GM18907 (cell line): ENCODE measurements around the gene GPATCH8.

Experiments
- ATAC-seq: cut with Tn5 transposase; IDR thresholded peaks from one replicate; pipeline ENCODE4 v1.9.1; 2021; ENCODE audit warnings: mild to moderate bottlenecking, moderate library complexity; ENCODE audit not compliant: unreplicated experiment

Gene GPATCH8

DNA sequence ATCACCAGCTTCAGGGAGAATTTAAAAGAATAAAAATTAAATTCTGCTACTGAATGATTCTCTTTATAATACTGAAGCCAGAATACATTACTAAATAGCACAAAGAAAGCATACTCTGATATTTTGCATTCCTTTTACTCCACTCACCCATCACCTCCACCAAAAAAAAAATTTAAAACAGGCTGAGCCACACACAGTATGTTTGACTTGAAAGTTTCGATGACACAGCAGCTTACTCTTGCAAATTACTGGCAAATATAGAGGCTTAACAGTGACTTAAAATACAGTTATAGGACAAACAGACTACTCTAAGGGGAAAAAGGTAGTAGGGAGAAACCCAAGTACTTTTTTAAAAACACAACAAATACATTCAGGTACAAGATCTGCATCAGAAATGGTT, 39.2 kb downstream of the GPATCH8 start:
- ATAC-seq = no peak

DNA sequence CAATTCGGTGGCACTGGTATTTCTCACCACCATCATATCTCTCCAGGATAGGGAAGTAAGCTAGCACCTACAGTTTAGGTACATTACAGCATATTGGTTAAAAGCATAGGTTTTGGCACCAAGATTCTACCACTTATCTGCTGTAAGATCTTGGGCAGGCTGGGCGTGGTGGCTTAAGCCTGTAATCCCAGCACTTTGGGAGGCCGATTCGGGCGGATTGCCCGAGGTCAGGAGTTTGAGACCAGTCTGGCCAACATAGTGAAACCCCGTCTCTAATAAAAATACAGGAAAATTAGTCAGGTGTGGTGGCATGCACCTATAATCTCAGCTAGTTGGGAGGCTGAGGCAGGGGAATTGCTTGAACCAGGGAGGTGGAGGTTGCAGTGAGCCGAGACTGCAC, 51.4 kb downstream of the GPATCH8 start:
- no peak for ATAC-seq

DNA sequence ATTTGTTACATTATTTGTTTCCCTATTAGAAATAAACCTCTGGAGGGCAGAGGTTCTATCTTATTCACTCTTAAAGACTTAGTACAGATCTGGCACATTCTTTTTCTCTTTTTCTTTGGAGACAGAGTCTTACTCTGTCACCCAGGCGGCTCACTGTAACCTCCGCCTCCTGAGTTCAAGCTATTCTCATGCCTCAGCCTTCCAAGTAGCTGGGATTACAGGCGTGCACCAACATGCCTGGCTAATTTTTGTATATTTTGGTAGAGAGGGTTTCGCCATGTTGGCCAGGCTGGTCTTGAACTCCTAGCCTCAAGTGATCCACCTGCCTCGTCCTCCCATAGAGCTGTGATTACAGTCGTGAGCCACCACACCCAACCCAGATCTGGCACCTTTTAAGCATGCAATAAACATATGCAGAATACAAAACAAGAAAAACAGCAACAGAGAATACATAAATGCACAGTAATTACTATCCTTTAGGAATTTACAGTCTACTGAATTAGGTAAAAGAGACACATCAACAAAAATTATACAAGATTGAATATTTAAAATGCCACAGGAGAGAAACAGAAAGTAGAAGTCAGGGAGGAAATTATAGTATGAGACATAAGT, 52.1 kb downstream of the GPATCH8 start:
- no peak for ATAC-seq

DNA sequence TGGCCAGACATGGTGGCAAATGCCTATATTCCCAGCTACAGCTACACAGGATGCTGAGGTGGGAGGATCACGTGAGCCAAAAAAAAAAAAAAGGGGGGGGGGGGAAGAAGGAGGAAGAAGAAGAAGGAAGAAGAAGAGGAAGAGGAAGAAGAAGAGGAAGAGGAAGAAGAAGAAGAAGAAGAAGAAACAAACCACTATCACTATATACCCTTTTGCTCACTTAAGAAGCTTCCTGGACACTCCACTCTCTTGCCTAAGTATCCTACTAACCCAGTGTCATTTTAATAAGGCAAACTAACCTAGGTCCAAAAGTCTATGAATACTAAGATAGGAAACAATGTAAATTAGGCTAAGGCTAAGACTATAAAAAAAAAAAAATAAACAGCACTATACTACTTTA, 54.8 kb downstream of the GPATCH8 start:
- no peak for ATAC-seq

DNA sequence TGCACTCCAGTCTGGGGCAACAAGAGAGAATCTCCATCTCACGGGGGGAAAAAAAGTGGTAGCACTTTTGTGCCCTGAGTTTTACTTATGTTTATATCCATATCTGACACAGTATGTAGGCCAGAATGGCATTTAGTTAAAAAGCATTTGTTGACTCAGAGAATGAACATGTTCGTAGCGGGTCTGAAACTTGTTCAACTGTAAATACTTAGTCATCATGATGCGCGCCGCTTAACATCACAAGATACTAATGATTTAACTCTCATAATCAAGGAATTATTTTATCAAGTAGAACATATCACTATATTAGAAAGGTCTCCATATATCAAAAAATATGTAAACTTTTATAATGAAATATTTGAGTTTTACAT, 58.5 kb downstream of the GPATCH8 start:
- ATAC-seq = no peak

DNA sequence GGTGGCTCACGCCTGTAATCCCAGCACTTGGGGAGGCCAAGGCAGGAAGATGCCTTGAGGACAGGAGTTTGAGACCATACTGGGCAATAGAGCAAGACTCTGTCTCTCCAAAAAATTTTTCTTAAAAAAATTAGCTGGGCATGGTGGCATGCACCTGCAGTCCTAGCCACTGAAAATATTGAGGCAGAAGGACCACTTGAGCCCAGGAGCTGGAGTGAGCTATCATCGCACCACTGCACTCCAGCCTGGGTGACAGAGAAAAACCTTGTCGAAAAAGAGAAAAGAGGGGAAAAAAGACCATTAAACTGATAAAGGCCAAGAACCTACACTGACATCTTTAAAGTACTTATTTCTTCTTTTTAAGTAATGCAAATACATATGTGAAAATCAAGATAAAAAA, 60.4 kb downstream of the GPATCH8 start:
- no peak for ATAC-seq

DNA sequence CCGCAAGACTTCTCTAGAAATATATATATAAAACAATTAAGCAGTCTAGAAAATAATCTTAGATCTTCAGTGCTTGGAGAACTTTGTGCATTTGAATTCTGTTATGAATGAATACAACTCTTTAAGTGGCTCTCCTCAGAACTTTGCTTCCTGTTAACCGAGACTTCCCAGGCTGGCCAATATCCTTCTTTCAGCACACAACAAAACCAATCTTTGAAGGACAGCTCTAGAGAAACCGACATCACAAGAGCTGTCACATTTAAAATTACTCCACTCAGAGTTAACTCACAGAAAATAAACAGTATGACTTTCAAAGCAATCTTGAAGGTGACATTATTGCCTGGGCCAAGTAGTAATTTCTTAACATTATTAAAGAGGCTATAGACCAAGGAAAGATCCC, 64.0 kb downstream of the GPATCH8 start:
- no peak for ATAC-seq

DNA sequence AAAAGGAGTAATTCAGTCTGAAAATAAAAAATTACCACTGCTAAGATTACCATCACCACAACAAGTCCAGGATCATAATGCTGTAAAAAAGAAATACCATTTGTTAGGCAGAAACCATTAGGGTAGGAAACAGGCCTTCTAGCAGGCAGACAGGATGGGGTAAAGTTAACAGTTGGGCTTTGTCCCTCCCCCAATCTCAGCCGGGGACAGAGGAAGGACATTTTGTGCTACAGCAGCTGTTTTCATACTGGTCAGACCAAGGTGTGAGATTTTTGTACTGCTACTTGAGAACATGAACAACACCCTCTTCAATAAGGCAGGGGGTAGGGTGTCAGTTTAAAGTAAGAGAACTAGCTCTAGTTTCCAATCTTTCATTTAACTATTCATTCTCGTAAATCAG, 64.6 kb downstream of the GPATCH8 start:
- ATAC-seq = no peak

DNA sequence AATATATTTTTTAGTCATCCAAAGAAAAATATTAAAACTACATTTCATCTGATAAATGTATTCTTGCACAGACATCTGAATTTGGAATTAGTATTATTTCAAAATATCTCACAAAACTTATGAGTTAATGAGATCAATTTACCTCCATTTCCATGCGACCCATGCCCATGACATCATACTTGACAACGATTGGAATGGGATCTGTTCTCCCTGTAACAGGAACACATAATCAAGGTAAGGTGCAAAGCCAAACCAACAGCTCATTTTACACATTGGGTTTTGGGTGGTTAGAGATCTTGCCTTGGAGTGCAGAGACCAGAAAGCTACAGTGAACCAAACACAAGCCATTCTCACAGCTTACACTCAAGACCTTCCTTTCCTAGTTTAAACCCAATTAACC, 66.9 kb downstream of the GPATCH8 start:
- no peak for ATAC-seq

DNA sequence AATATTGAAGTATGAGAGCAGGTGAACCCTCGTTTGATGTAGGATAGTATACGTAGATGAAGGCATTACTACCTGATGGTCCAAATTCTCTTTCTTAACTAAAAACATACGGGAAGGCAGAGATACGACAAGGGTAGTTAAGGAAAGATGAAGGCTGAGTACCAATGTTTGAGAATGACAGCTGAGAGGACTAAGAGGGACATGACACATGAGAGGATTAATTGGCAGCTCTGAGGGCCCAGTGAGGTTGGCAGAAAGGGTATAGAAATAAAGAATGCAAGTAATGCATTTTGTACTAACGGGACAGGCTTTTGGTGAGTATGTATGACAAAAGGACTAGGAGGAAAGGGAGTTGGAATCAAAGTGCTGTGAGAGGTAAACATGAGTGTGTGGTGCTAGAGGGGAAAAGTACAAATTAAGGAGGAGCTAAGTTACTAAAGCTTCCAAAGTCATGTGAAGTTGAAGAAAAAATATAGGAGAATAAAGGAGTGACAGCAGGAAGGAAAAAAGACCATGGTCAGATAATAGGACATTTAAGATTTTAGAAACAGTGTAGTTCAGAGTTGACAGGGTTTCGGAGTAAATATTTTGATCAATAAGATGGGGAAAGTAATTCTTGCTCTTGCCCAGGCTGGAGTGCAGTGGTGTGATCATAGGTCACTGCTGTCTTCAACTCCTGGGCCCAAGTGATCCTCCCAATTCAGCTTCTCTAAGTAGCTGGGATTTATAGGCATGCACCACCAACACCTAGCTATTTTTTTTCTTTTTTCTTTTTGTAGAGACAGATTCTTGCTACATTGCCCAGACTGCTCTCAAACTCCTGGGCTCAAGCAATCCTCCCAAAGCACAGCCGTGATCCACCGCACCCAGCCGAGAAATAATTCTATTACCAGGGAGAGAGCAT, 70.7 kb downstream of the GPATCH8 start:
- ATAC-seq = no peak

DNA sequence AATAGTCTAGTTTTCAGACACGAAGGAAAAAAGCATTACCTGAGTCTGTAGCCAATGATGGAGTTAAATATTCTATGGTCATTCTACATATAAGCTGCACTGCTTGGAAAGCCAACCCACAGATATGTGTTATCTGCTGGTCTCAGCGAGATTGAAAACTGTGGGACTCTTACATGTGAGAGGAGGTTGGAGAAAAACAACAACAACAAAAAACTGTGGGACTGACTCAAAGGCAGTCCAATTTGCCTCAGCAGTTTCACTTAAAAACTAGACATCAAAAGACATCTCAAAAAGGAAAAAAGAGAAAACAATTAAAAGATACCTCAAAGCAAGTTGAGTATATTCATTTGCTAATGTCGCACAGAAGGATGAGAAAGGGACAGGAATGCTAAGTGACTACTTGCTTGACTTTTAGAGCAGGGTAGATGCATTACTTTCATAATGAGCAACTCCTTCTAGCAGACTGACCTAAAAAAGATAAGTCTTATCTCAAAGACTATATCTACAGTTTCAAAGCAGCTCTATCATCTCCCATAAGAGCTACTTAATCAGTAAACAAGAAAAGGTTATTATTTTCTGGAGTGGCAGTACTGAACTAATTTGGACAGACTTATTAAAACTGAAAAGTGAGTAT, 78.3 kb downstream of the GPATCH8 start:
- no peak for ATAC-seq

DNA sequence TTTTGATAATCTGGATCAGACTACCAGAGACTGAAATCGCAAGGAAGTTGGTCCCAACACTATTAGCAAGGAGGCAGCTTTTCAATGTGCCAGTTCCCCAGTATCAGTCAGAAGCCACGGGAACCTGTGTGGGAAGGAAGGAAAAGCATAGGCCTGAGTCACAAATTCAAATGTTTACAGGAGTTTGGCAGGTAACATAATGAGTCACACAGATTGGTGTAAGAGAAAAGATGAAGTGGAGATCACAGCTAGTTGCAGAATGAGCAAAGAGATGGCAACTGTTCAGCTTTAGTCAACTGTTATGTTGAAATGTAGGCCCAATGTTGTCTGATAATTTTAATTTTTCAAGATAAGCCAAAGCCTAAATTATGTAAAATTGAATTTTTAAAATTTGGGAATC, 85.7 kb downstream of the GPATCH8 start:
- ATAC-seq = no peak

DNA sequence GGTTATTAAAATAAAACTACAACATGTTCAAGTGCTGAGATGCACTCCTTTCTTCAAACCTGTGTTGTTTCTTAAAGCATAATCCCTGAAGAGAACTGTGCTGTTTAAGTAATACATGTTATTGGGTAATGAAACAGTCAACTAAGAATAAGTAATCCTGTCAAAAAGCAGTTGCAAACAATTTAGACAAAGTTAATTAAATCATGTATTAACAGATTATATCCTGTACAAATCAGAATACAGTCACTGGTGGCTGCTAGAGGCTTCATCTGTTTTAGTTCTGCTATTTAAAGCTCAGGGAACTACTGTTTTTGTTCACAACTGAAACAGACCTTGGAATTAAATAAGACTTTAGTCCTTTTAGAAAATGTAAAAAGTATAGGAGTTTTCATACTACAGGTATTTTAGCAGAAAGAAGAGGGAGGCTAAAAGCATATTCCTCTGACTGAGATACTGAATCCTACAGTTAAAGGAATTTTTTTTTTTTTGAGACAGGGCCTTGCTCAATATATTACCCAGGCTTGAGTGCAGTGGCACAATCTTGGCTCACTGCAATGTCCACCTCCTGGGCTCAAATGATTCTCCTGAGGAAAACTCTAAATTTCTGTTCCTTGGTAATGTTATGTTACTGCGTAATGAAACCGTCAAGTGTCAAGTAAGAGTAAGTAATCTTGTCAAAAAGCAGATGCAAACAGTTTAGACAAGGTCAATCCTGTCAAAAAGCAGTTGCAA, 86.5 kb downstream of the GPATCH8 start:
- ATAC-seq = no peak

DNA sequence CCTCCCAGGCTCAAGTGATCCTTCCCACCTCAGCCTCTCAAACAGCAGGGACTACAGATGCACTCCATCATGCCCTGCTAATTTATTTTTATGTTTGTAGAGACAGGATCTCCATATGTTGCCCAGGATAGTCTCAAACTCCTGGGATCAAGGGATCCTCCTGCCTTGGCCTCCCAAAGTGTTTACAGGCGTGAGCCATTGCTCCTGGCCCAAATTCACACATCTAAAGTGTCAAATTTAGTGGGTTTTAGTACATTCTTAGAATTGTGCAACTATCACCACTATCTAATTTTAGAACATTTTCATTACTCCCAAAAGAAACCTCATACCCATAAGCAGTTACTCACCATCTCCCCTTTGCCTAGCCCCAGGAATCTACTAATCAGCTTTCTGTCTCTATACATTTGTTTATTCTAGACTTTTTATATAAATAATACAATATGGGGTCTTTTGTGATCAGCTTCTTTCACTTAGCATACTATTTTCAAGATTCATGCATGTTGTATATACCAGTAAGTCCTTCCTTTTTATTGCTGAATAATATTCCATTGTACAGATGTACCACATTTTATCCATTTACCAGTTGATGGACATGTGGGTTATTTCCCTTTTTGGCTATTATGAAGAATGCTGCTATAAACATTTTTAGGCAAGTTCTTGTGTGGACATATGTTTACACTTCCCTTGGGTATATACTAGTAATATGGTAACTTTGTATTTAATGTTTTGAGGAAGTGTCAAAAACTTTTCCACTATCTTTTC, 88.6 kb downstream of the GPATCH8 start:
- ATAC-seq = no peak

DNA sequence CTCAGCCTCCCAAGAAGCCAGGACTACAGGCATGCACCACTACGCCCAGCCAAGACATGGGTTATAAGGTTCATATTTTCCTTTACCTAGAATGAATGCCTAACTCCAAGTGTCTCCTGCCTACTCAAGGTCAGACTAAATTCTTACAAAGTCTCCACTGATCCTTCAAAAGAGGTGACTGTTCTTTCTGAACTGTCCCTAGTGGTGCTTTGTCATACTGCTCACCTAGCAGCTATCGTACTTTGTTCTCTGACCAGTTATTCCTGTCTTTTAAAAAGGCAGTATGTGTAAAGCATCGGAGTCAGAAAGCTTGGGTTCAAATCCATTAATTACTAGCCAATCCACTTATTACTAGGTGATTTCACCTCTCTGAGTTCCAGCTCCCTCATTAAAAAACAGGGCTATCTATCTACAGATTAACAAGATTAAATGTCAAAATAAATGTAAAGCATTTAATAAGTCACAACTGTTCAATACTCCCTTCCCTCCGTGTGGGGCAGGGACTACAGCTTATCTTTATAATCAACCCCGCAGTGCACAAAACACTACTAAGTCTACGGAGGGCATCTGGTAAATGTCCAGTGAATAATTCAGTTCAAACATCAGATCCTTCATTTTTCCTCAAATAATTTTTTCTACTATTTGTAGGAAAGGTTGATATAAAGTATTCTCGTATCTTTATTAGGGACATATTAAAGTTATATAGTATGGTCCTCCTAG, 93.7 kb downstream of the GPATCH8 start:
- no peak for ATAC-seq

DNA sequence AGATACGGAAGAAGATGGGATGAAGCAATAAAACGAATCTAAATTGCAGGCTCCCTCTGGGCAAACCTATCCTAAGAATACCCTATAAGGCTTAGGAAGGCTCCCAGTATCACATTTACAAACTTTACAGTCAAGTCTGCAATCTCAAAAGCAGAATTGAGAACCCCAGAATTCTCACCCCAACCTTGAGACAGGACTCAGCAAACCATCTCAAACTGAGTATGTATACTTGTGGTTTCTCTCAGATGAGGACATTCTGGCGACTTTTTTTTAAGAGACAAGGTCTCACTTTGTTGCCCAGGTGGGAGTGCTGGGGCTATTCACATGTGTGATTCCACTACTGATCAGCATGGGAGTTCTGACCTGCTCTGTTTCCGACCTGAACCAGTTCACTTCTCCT, 94.4 kb downstream of the GPATCH8 start:
- no peak for ATAC-seq

DNA sequence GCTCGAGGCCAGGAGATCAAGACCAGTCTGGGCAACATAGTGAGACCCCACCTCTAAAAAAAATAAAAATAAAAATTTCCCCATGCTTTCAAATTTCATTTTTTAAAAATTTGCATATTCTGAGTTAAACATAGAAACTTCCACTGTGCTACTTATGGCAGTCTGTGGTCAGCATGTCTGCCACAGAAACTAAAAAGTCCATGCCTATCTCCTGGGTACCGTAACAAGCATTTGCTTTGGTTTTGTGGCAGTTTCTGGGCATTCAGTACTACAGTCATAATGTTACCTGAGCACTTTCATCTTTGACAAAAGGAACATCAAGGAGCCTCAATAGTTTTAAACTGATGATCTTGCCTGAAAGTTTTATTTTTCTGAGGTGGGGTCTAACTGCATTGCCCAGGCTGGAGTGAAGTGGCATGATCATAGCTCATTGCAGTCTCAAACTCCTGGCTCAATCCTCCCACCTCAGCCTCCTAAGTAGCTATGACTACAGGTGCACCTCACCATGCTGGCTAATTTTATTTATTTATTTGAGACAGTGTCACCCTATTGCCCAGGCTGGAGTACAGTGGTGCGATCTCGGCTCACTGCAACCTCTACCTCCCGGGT, 100.5 kb downstream of the GPATCH8 start:
- peak; percentile 74 for ATAC-seq

DNA sequence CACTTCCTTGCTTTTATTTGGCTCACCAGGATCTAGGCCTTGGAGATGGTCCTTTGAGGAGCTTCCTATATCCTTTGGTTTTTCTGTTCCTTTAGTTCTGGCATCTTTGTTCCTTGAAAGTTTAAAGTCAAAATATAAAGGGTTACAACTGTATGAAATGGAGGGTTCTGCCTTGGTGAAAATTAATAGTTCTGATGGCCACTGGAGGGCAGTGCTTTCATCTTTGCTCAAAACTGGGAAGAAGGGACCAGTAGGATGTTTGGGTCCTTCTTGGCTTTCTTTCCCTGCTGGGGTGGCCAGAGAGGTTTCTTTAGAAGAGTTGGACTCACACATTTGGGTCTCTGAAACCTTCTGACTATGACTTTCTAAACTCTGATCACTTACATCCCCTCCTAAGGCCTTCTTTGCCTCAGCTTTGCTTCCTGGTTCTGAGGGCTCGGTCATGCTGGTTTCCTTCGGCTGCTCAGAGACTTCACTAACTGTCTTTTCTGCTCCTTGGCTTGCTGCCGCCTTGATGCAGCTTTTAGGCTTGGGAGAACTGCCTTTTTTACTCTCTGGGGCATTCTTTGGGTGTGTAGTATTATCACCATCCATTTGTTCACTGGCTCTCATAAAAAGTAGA, 102.9 kb downstream of the GPATCH8 start:
- no peak for ATAC-seq
